ENCODE data around the gene APBB3. TPM values are rescaled to one million over a fixed set of nuclear protein-coding genes. Genes with fewer than 3 reads are reported as not detected.
"Not testable (repeated sequence)": the region's sequence is repeated elsewhere in the genome, so short reads cannot be mapped to it uniquely, and the experiment has no call there.

The APBB3 gene
- total RNA-seq, 1 experiment from 2014 or later: 15.7 TPM

DNA sequence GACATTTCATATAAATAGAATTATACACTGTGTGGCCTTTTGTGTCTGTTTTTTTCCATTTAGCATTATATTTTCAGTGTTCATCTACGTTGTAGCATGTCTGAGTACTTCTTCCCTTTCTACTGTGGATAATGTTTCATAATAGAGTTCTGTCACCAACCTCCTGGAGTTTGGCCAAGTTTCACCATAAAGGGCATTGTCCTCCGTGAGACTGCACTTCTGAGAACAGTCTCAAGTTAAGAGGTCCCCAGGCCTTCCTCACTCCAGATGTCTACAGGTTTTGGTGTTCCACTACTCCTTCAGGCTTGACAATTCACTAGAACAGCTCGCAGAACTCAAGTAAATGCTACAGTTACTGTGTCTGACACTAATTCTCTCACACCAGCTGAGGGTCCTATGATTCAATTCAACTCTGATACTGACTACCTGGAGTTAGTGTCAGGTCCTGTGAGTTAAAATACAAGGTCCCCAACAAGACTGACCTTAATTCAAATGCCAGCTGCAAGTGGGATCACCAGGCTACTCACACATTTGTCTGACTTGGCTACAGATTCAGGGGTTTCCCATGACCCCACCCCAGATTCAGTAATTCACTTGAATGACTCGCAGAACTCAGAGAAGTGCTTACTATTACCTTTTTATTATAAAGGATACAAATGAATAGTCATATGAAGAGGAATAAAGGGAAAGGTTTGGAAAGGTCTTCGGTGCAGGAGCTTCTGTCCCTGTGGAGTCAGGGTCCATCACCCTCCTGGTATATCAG, 31.3 kb upstream of the APBB3 start:
- no TSS peak for BruUV-seq (replicated peaks)
- peaks cover 15% of the 10 kb centered on the region for H3K4me1 Mint-ChIP-seq (ENCODE audit: low read depth, unreplicated experiment)
- H3K9me3 Mint-ChIP-seq (ENCODE audit: low read depth, unreplicated experiment): no peaks in the 10 kb centered on the region
- intact Hi-C loops (cut with micrococcal nuclease; ENCODE audit: unreplicated experiment): no loop called here
- peak overlapping the region; percentile 0 for H3K27ac Mint-ChIP-seq (ENCODE audit: unreplicated experiment)
- no peaks in the 10 kb centered on the region for H3K27me3 Mint-ChIP-seq (ENCODE audit: unreplicated experiment)
- H3K4me3 Mint-ChIP-seq (ENCODE audit: low read depth, unreplicated experiment): no peak overlapping the region
- H3K36me3 Mint-ChIP-seq (ENCODE audit: insufficient read depth, unreplicated experiment): no peaks in the 10 kb centered on the region
- peak; percentile 63 for DNase-seq
- TF ChIP-seq, protein P1, sequence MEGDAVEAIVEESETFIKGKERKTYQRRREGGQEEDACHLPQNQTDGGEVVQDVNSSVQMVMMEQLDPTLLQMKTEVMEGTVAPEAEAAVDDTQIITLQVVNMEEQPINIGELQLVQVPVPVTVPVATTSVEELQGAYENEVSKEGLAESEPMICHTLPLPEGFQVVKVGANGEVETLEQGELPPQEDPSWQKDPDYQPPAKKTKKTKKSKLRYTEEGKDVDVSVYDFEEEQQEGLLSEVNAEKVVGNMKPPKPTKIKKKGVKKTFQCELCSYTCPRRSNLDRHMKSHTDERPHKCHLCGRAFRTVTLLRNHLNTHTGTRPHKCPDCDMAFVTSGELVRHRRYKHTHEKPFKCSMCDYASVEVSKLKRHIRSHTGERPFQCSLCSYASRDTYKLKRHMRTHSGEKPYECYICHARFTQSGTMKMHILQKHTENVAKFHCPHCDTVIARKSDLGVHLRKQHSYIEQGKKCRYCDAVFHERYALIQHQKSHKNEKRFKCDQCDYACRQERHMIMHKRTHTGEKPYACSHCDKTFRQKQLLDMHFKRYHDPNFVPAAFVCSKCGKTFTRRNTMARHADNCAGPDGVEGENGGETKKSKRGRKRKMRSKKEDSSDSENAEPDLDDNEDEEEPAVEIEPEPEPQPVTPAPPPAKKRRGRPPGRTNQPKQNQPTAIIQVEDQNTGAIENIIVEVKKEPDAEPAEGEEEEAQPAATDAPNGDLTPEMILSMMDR (IDR thresholded peaks at IDR 0.05; ENCODE audit: unreplicated experiment): no peak
- CTCF ChIA-PET: interaction anchor here (0.7 to 1.0 kb wide), 3 partner anchors 14 to 223 kb away, joined by 3 to 5 read pairs (median 3); no protein-coding TSS in a partner anchor

DNA sequence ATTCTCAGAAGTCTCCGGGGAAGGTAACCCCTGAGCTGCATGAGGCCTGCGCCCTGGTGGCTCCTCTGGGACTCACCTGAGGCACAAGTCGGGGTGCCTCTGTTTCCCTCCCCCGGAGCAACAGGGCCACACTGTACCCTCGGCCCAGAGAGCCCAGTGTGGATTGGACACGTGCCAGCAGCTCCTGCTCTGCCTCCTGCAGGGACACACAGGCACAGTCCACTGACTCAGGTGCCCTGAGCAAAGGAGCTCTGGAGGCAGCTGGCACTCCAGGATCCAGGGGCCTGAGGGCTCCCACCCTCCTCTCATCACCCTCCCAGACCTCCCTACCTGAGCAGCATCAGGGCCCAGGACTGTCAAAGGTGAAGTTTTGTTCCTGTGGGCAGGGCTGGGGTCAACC, 29.8 kb upstream of the APBB3 start:
- DNase-seq: no peak
- Mint-ChIP-seq H3K9me3 (ENCODE audit: low read depth, unreplicated experiment) (no peaks in the 10 kb centered on the region), H3K27me3 (ENCODE audit: unreplicated experiment) (no peaks in the 10 kb centered on the region), H3K36me3 (ENCODE audit: insufficient read depth, unreplicated experiment) (no peaks in the 10 kb centered on the region), H3K27ac (ENCODE audit: unreplicated experiment) (no peak overlapping the region), H3K4me3 (ENCODE audit: low read depth, unreplicated experiment) (peak overlapping the region; percentile 68), H3K4me1 (ENCODE audit: low read depth, unreplicated experiment) (peaks cover 15% of the 10 kb centered on the region)
- no TSS peak for BruUV-seq (replicated peaks)
- TF ChIP-seq, protein P1 (IDR thresholded peaks at IDR 0.05; ENCODE audit: unreplicated experiment): no peak
- intact Hi-C loops (cut with micrococcal nuclease; ENCODE audit: unreplicated experiment): no loop called here
- CTCF ChIA-PET: no interaction called here

DNA sequence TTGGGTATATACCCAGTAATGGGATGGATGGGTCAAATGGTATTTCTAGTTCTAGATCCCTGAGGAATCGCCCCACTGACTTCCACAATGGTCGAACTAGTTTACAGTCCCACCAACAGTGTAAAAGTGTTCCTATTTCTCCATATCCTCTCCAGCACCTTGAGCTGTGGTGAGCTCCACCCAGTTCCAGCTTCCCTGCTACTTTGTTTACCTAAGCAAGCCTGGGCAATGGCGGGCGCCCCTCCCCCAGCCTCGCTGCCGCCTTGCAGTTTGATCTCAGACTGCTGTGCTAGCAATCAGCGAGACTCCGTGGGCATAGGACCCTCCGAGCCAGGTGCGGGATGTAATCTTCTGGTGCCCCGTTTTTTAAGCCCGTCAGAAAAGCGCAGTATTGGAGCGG, 28.7 kb upstream of the APBB3 start:
- H3K27me3 Mint-ChIP-seq (ENCODE audit: unreplicated experiment); H3K9me3 Mint-ChIP-seq (ENCODE audit: low read depth, unreplicated experiment); BruUV-seq (replicated peaks); H3K27ac Mint-ChIP-seq (ENCODE audit: unreplicated experiment); CTCF ChIA-PET; H3K36me3 Mint-ChIP-seq (ENCODE audit: insufficient read depth, unreplicated experiment); intact Hi-C loops (cut with micrococcal nuclease; ENCODE audit: unreplicated experiment): not testable (repeated sequence)
- peak; percentile 35 for DNase-seq
- Mint-ChIP-seq H3K4me1 (ENCODE audit: low read depth, unreplicated experiment) (peaks cover 15% of the 10 kb centered on the region), H3K4me3 (ENCODE audit: low read depth, unreplicated experiment) (peak overlapping the region; percentile 68)

DNA sequence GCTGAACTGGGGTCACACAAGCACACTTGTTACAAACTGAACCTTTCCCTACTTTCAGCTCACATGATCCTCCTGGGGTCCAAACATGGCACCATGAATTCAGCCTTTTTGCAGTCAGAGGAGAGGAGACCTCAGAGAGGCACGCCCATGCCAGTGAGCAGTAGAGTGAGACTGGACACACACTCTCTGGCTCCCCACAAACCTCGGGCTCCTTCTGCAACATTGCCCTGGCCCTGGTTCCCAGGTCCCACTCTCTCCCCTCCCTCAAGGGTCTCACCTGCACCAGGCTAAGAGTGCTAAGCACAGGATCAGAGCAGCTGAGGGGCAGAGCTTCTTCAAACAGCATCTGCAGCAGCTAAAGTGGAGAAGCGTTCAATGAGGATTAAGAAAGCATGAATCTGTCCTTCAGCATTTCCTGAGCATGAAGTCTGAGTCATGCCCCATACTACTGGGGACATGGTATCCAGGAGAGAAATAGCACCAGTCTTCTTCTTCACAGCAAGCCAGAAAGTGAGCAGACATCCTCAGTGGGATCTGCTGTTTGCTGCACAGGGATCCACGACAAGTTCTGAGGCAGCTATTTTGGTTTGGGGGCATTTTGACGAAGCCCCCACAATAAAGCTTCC, 27.5 kb upstream of the APBB3 start:
- TF ChIP-seq, protein P1 (IDR thresholded peaks at IDR 0.05; ENCODE audit: unreplicated experiment): no peak
- no peak for DNase-seq
- BruUV-seq (replicated peaks): no TSS peak
- Mint-ChIP-seq H3K27ac (ENCODE audit: unreplicated experiment) (no peak overlapping the region), H3K27me3 (ENCODE audit: unreplicated experiment) (no peaks in the 10 kb centered on the region), H3K4me1 (ENCODE audit: low read depth, unreplicated experiment) (peaks cover 15% of the 10 kb centered on the region), H3K4me3 (ENCODE audit: low read depth, unreplicated experiment) (no peak overlapping the region), H3K9me3 (ENCODE audit: low read depth, unreplicated experiment) (no peaks in the 10 kb centered on the region), H3K36me3 (ENCODE audit: insufficient read depth, unreplicated experiment) (no peaks in the 10 kb centered on the region)
- CTCF ChIA-PET: interaction anchor here (0.6 to 0.9 kb wide), 2 partner anchors 18 to 78 kb away, joined by 3 to 4 read pairs; no protein-coding TSS in a partner anchor
- intact Hi-C loops (cut with micrococcal nuclease; ENCODE audit: unreplicated experiment): no loop called here

DNA sequence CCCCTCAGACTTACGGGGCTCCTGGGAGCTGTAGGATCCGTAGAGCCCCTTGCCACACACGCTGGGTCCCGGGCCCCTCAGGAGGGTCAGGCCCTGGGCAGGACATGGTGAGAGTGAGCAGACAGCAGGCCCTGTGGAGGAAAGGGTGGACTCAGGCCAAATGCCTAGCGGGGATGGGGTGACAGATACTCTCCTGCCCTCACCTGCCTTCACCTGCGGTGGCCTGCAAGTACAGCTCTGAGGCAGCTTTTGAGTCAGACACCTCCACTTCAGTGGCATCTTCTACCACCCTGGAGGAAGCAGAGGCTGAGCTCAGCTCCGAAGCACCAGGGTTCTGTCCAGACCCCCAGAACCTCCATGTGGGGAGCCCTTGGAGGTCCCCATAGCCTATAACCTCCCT, 26.5 kb upstream of the APBB3 start:
- CTCF ChIA-PET: no interaction called here
- BruUV-seq (replicated peaks): no TSS peak
- TF ChIP-seq, protein P1 (IDR thresholded peaks at IDR 0.05; ENCODE audit: unreplicated experiment): no peak
- DNase-seq: no peak
- intact Hi-C loops (cut with micrococcal nuclease; ENCODE audit: unreplicated experiment): no loop called here
- Mint-ChIP-seq H3K4me1 (ENCODE audit: low read depth, unreplicated experiment) (peaks cover 12% of the 10 kb centered on the region), H3K27me3 (ENCODE audit: unreplicated experiment) (no peaks in the 10 kb centered on the region), H3K27ac (ENCODE audit: unreplicated experiment) (no peak overlapping the region), H3K9me3 (ENCODE audit: low read depth, unreplicated experiment) (no peaks in the 10 kb centered on the region), H3K4me3 (ENCODE audit: low read depth, unreplicated experiment) (no peak overlapping the region), H3K36me3 (ENCODE audit: insufficient read depth, unreplicated experiment) (no peaks in the 10 kb centered on the region)
